IMR-90 (cell line): ENCODE results near the gene NOS1AP. TPM values are rescaled to one million over a fixed set of nuclear protein-coding genes. Genes with fewer than 3 reads are reported as not detected.

Source experiments
- ATAC-seq: fragments of 200-7000 bp; cut with Tn5 transposase; 2 replicates; pipeline ENCODE4 v1.9.1; 2020; ENCODE audit warnings: low read depth, mild to moderate bottlenecking, moderate library complexity
- BruUV-seq: library from RNA; stranded (reverse); fragments of 400-500 nt; replicated peaks from 2 replicates; lab custom pipeline; 2021; lab: Mats Ljungman, UMichigan
- CTCF ChIA-PET: fragments of 300-600 bp; formaldehyde crosslinking; extraction: SDS; loops from one replicate; lab custom pipeline; 2021; ENCODE audit warnings: antibody characterized with exemption; lab: Yijun Ruan, JAX
- POLR2A ChIA-PET: fragments of 300-600 bp; sonication (Branson Sonifier 250); formaldehyde crosslinking; loops from one replicate; lab custom pipeline; 2022; ENCODE audit warnings: antibody characterized with exemption; ENCODE audit not compliant: unreplicated experiment; lab: Charles Lee
- DNase-seq: peaks from one replicate; pipeline ENCODE4 v3.0.0; 2013
- H2AFZ ChIP-seq: replicated peaks from 2 replicates; pipeline ENCODE3; 2013; ENCODE audit warnings: low read length, mild to moderate bottlenecking; ENCODE audit not compliant: poor library complexity
- H2AK5ac ChIP-seq: 2 replicates; pipeline ENCODE4 v1.6.1; 2013; ENCODE audit warnings: low read depth, low read length, inconsistent platforms
- H2AK9ac ChIP-seq: replicated peaks from 2 replicates; pipeline ENCODE3; 2013; ENCODE audit warnings: mild to moderate bottlenecking, low read depth, low read length, moderate library complexity; ENCODE audit not compliant: poor library complexity
- H2BK120ac ChIP-seq: 2 replicates; pipeline ENCODE4 v1.6.1; 2013; ENCODE audit warnings: low read depth, low read length, inconsistent platforms
- H2BK15ac ChIP-seq: 3 replicates; pipeline ENCODE4 v1.6.1; 2013; ENCODE audit warnings: low read depth, low read length, inconsistent platforms
- H2BK20ac ChIP-seq: 2 replicates; pipeline ENCODE4 v1.6.1; 2013; ENCODE audit warnings: low read depth, mild to moderate bottlenecking, inconsistent platforms, low read length, moderate library complexity
- H2BK5ac ChIP-seq: 2 replicates; pipeline ENCODE4 v1.6.1; 2013; ENCODE audit warnings: mild to moderate bottlenecking, low read depth, low read length, inconsistent platforms; ENCODE audit not compliant: poor library complexity, severe bottlenecking
- H3K14ac ChIP-seq: replicated peaks from 2 replicates; pipeline ENCODE4 v1.6.1; 2013; ENCODE audit warnings: low read depth, low read length, inconsistent platforms
- H3K18ac ChIP-seq: 2 replicates; pipeline ENCODE4 v1.6.1; 2013; ENCODE audit warnings: low read depth, low read length, control low read depth
- H3K23ac ChIP-seq: 2 replicates; pipeline ENCODE4 v1.6.1; 2013; ENCODE audit warnings: low read depth, low read length, inconsistent platforms
- H3K27ac ChIP-seq: 2 replicates; pipeline ENCODE4 v1.5.1; 2013; ENCODE audit warnings: mild to moderate bottlenecking, control low read depth, low read length; ENCODE audit not compliant: insufficient read depth
- H3K27me3 ChIP-seq: 2 replicates; pipeline ENCODE4 v1.6.1; 2013; ENCODE audit warnings: low read length; ENCODE audit not compliant: control insufficient read depth, insufficient read depth
- H3K36me3 ChIP-seq: 2 replicates; pipeline ENCODE4 v1.6.1; 2013; ENCODE audit warnings: low read length, mixed read lengths; ENCODE audit not compliant: control insufficient read depth, insufficient read depth
- H3K4ac ChIP-seq: 2 replicates; pipeline ENCODE4 v1.6.1; 2013; ENCODE audit warnings: low read depth, low read length, inconsistent platforms
- H3K4me1 ChIP-seq: 2 replicates; pipeline ENCODE4 v1.6.1; 2013; ENCODE audit warnings: low read length, mixed read lengths; ENCODE audit not compliant: control insufficient read depth, insufficient read depth
- H3K4me2 ChIP-seq: 2 replicates; pipeline ENCODE4 v1.6.1; 2013; ENCODE audit warnings: low read depth, mild to moderate bottlenecking, control low read depth, low read length, moderate library complexity
- H3K4me3 ChIP-seq: 2 replicates; pipeline ENCODE4 v1.5.1; 2013; ENCODE audit warnings: low read depth, mild to moderate bottlenecking, control low read depth, low read length, moderate library complexity; ENCODE audit not compliant: insufficient read depth
- H3K56ac ChIP-seq: 2 replicates; pipeline ENCODE4 v1.6.1; 2013; ENCODE audit warnings: low read length, inconsistent platforms; ENCODE audit not compliant: insufficient read depth; ENCODE audit errors: extremely low read depth
- H3K79me1 ChIP-seq, 2 experiments: 2 replicates each; pipeline ENCODE4 v1.6.1; 2013; ENCODE audit warnings: low read length in 2 of 2, inconsistent platforms in 1 of 2, low read depth in 1 of 2
- H3K9ac ChIP-seq: 2 replicates; pipeline ENCODE4 v1.6.1; 2013; ENCODE audit warnings: low read depth, low read length, control low read depth
- H3K9me1 ChIP-seq: 2 replicates; pipeline ENCODE4 v1.6.1; 2013; ENCODE audit warnings: low read length, inconsistent platforms; ENCODE audit not compliant: insufficient read depth
- H3K9me3 ChIP-seq: 2 replicates; pipeline ENCODE4 v1.6.1; 2013; ENCODE audit warnings: low read length; ENCODE audit not compliant: control insufficient read depth, insufficient read depth
- H4K20me1 ChIP-seq: 2 replicates; pipeline ENCODE4 v1.6.1; 2013; ENCODE audit warnings: low read length, inconsistent platforms; ENCODE audit not compliant: insufficient read depth
- H4K5ac ChIP-seq: 2 replicates; pipeline ENCODE4 v1.6.1; 2013; ENCODE audit warnings: mild to moderate bottlenecking, low read depth, low read length, control low read depth
- H4K8ac ChIP-seq, 2 experiments: 2 replicates each; pipeline ENCODE4 v1.6.1; 2013; ENCODE audit warnings: low read depth in 2 of 2, low read length in 2 of 2, control low read depth in 1 of 2, inconsistent platforms in 1 of 2
- H4K91ac ChIP-seq: 2 replicates; pipeline ENCODE4 v1.6.1; 2013; ENCODE audit warnings: low read depth, low read length, inconsistent platforms; ENCODE audit not compliant: insufficient read depth
- MAFK ChIP-seq: IDR thresholded peaks from 2 replicates; pipeline ENCODE4 v1.6.1; 2012; ENCODE audit warnings: low read depth, low read length, improper control_type of control experiment
- MXI1 ChIP-seq: IDR thresholded peaks from 2 replicates; pipeline ENCODE4 v1.6.1; 2012; ENCODE audit warnings: low read depth, mild to moderate bottlenecking, low read length, moderate library complexity, borderline replicate concordance
- WGBS, 2 experiments: methylation state at CpG; one replicate each; pipeline versions ENCODE4 v1.1.5 to v1.1.7; 2013; ENCODE audit warnings: missing lambda C conversion rate in 2 of 2; ENCODE audit not compliant: insufficient read length in 1 of 2; ENCODE audit errors: extremely low coverage in 2 of 2; 5-methylcytosine and 5-hydroxymethylcytosine counted together
- dilution Hi-C: fragments of 300-500 bp; cut with HindIII; formaldehyde crosslinking; loops from one replicate; pipeline ENCODE4 v1.14.3; 2018; ENCODE audit warnings: low sequenced_read_pairs; ENCODE audit not compliant: unreplicated experiment
- in situ Hi-C: fragments of 300-500 bp; cut with MboI; formaldehyde crosslinking; loops from 3 replicates; pipeline ENCODE4 v1.14.3; 2019; ENCODE audit warnings: low sequenced_read_pairs, inconsistent platforms, mixed read lengths
- intact Hi-C: fragments of 100-400 bp; cut with micrococcal nuclease; formaldehyde crosslinking; loops from 2 replicates; pipeline ENCODE4 v1.10.0; 2022
- polyA plus RNA-seq, 3 experiments: library from polyadenylated mRNA; depleted of rRNA; stranded (reverse); fragments of >200 nt; gene quantifications; 2 replicates each; pipeline ENCODE4 v1.2.3, GENCODE V29; 2012; ENCODE audit warnings: low replicate concordance in 1 of 3
- total RNA-seq: library from RNA; depleted of rRNA; stranded (reverse); fragments of >200 nt; gene quantifications from 2 replicates; pipeline ENCODE4 v1.2.3, GENCODE V29; 2012

The NOS1AP gene
- total and polyA plus RNA-seq, 2 of the 4 experiments (the other 2 are of a cell fraction) = 0.18 to 0.19 TPM

DNA sequence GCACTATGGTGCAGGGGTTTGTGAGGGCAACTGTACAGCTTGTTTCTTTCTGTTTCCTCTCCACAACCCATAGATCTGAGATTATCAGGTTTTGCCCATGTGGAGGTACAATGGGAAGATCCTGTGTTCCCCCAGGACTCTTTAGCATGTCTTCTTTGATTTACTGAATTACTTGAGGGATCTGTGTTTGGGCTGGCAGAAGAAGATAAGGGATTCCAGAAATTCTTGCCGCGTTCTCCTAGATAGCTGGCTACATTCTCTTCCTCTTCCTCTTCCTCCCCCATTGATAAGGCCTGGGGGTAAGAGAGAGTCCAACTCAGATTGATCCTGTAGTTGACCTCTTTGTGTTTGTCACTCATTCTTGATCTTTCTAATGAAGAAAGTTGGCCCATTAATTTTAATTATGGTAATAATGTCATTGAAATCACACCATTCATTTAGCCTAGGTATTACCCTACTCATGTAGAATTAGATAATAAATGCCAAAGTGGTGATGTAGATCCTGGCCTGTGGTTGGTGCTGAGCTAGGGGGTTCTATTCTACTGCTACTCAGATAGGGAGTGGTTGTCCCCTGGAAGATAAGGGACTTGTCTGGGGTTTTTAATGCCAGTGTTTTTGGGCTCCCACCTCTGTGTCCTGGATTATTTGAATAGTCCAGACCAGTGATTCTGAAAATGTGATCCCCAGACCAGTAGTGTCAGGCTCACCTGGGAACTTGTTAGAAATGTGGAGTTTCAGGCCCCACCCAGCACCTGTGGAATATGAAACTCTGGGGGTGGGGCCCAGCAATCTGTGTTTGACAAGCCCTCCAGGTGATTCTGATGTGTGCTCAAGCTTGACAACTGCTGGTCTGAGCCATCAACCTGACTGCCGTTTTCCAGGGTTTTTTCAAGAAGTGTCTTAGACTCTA is 122.2 kb downstream of the NOS1AP start:
- CTCF ChIA-PET = no interaction called here
- POLR2A ChIA-PET = no interaction called here

More for the DNA sequence above, 122.2 kb downstream of the NOS1AP start:
- no peak overlapping the region for H3K4ac ChIP-seq
- H3K4me3 ChIP-seq = no peak overlapping the region
- no peak overlapping the region for H3K18ac ChIP-seq
- 43% methylated on average over 1 of the region's 3 CpGs; no CpG with 5 or more reads in 1 of the 2 experiments for WGBS, 2 experiments
- H3K27ac ChIP-seq = no peak overlapping the region
- no peak overlapping the region for H3K14ac ChIP-seq
- no peak overlapping the region for H3K56ac ChIP-seq
- intact Hi-C loops = no loop called here
- no peak overlapping the region for H3K23ac ChIP-seq
- no peak overlapping the region for H2BK5ac ChIP-seq
- H4K20me1 ChIP-seq = no peaks in the 10 kb centered on the region
- H3K9ac ChIP-seq = no peak overlapping the region
- dilution Hi-C loops = no loop called here
- no peaks in the 10 kb centered on the region for H3K36me3 ChIP-seq
- H3K9me3 ChIP-seq = no peaks in the 10 kb centered on the region
- H2AK9ac ChIP-seq = no peak overlapping the region
- TF ChIP-seq MAFK = no peak
- TF ChIP-seq MXI1 = no peak
- no peak overlapping the region for H3K4me2 ChIP-seq
- peaks cover 2% of the 10 kb centered on the region for H3K27me3 ChIP-seq
- no peak overlapping the region for H2BK15ac ChIP-seq
- no peak overlapping the region for H2AFZ ChIP-seq
- DNase-seq = no peak
- H4K91ac ChIP-seq = no peak overlapping the region
- BruUV-seq = no TSS peak
- no peaks in the 10 kb centered on the region for H3K9me1 ChIP-seq
- H4K8ac ChIP-seq = no peak overlapping the region
- H3K79me1 ChIP-seq = no peaks in the 10 kb centered on the region
- no peak for ATAC-seq
- no peak overlapping the region for H4K5ac ChIP-seq
- no peak overlapping the region for H2BK20ac ChIP-seq
- in situ Hi-C loops = no loop called here
- H2BK120ac ChIP-seq = no peak overlapping the region
- H3K4me1 ChIP-seq = no peaks in the 10 kb centered on the region
- no peak overlapping the region for H2AK5ac ChIP-seq
